ENCODE results near the gene CAMK1.

The CAMK1 gene

GRCh38 chr3:9804996-9805395 is 35.2 kb upstream of the CAMK1 start:
- Mint-ChIP-seq H3K4me1 (ENCODE audit: low read depth) (peaks cover 27% of the 10 kb centered on the region), H3K36me3 (ENCODE audit: low read depth) (peaks cover 48% of the 10 kb centered on the region), H3K27ac (no peak overlapping the region), H3K9me3 (no peaks in the 10 kb centered on the region), H3K27me3 (ENCODE audit: low read depth) (no peaks in the 10 kb centered on the region), H3K4me3 (no peak overlapping the region)

GRCh38 chr3:9803494-9803893 is 33.7 kb upstream of the CAMK1 start:
- Mint-ChIP-seq H3K27ac (peak overlapping the region; percentile 38), H3K27me3 (ENCODE audit: low read depth) (no peaks in the 10 kb centered on the region), H3K4me3 (no peak overlapping the region), H3K4me1 (ENCODE audit: low read depth) (peaks cover 16% of the 10 kb centered on the region), H3K36me3 (ENCODE audit: low read depth) (peaks cover 49% of the 10 kb centered on the region), H3K9me3 (no peaks in the 10 kb centered on the region)

- H3K9me3 Mint-ChIP-seq = no peaks in the 10 kb centered on the region
- H3K4me1 Mint-ChIP-seq (ENCODE audit: low read depth) = peaks cover 19% of the 10 kb centered on the region
- H3K36me3 Mint-ChIP-seq (ENCODE audit: low read depth) = peaks cover 55% of the 10 kb centered on the region
- H3K27ac Mint-ChIP-seq = no peak overlapping the region
- no peak overlapping the region for H3K4me3 Mint-ChIP-seq
- H3K27me3 Mint-ChIP-seq (ENCODE audit: low read depth) = no peaks in the 10 kb centered on the region
Measured at GRCh38 chr3:9800529-9800928, 30.8 kb upstream of the CAMK1 start.

GRCh38 chr3:9797196-9797945 is 27.6 kb upstream of the CAMK1 start:
- Mint-ChIP-seq H3K36me3 (ENCODE audit: low read depth) (peaks cover 47% of the 10 kb centered on the region), H3K27ac (no peak overlapping the region), H3K9me3 (no peaks in the 10 kb centered on the region), H3K4me1 (ENCODE audit: low read depth) (peaks cover 25% of the 10 kb centered on the region), H3K27me3 (ENCODE audit: low read depth) (no peaks in the 10 kb centered on the region), H3K4me3 (no peak overlapping the region)

- Mint-ChIP-seq H3K27ac (peak overlapping the region; percentile 43), H3K4me1 (ENCODE audit: low read depth) (peaks cover 41% of the 10 kb centered on the region), H3K9me3 (no peaks in the 10 kb centered on the region), H3K27me3 (ENCODE audit: low read depth) (no peaks in the 10 kb centered on the region), H3K4me3 (peak overlapping the region; percentile 59), H3K36me3 (ENCODE audit: low read depth) (peaks cover 49% of the 10 kb centered on the region)
Measured at GRCh38 chr3:9795207-9795606, 25.5 kb upstream of the CAMK1 start.

GRCh38 chr3:9794400-9794799 is 24.7 kb upstream of the CAMK1 start:
- Mint-ChIP-seq H3K27me3 (ENCODE audit: low read depth) (no peaks in the 10 kb centered on the region), H3K27ac (peak overlapping the region; percentile 47), H3K36me3 (ENCODE audit: low read depth) (peaks cover 49% of the 10 kb centered on the region), H3K9me3 (no peaks in the 10 kb centered on the region), H3K4me3 (peak overlapping the region; percentile 99), H3K4me1 (ENCODE audit: low read depth) (peaks cover 43% of the 10 kb centered on the region)

GRCh38 chr3:9793161-9793781 is 23.5 kb upstream of the CAMK1 start:
- Mint-ChIP-seq H3K4me1 (ENCODE audit: low read depth) (peaks cover 45% of the 10 kb centered on the region), H3K36me3 (ENCODE audit: low read depth) (peaks cover 53% of the 10 kb centered on the region), H3K4me3 (peak overlapping the region; percentile 99), H3K27me3 (ENCODE audit: low read depth) (no peaks in the 10 kb centered on the region), H3K27ac (peak overlapping the region; percentile 99), H3K9me3 (no peaks in the 10 kb centered on the region)

- H3K36me3 Mint-ChIP-seq (ENCODE audit: low read depth) = peaks cover 51% of the 10 kb centered on the region
- H3K27ac Mint-ChIP-seq = peak within 1 kb of the TSS; percentile 99
- H3K4me3 Mint-ChIP-seq = peak within 1 kb of the TSS; percentile 99
- no peaks in the 10 kb centered on the region for H3K9me3 Mint-ChIP-seq
- no peaks in the 10 kb centered on the region for H3K27me3 Mint-ChIP-seq (ENCODE audit: low read depth)
- peaks cover 47% of the 10 kb centered on the region for H3K4me1 Mint-ChIP-seq (ENCODE audit: low read depth)
Measured at GRCh38 chr3:9792405-9793160, 22.8 kb upstream of the CAMK1 start, which contains the start of the genes ARPC4 and TADA3. Gene ARPC4 (plus strand): TSS chr3:9793082. CDS start chr3:9793122, 40 bp downstream. Gene TADA3 (minus strand): TSS chr3:9792473. CDS start chr3:9791466, 1,007 bp downstream.

- Mint-ChIP-seq H3K4me3 (peak overlapping the region; percentile 99), H3K27me3 (ENCODE audit: low read depth) (no peaks in the 10 kb centered on the region), H3K36me3 (ENCODE audit: low read depth) (peaks cover 50% of the 10 kb centered on the region), H3K27ac (peak overlapping the region; percentile 99), H3K9me3 (no peaks in the 10 kb centered on the region), H3K4me1 (ENCODE audit: low read depth) (peaks cover 45% of the 10 kb centered on the region)
Measured at GRCh38 chr3:9791790-9792404, 22.1 kb upstream of the CAMK1 start.

- Mint-ChIP-seq H3K36me3 (ENCODE audit: low read depth) (peaks cover 56% of the 10 kb centered on the region), H3K27ac (no peak overlapping the region), H3K27me3 (ENCODE audit: low read depth) (no peaks in the 10 kb centered on the region), H3K9me3 (no peaks in the 10 kb centered on the region), H3K4me1 (ENCODE audit: low read depth) (peaks cover 42% of the 10 kb centered on the region), H3K4me3 (peak overlapping the region; percentile 99)
Measured at GRCh38 chr3:9791127-9791526, 21.4 kb upstream of the CAMK1 start.

GRCh38 chr3:9787714-9788113 is 18.0 kb upstream of the CAMK1 start:
- peaks cover 55% of the 10 kb centered on the region for H3K36me3 Mint-ChIP-seq (ENCODE audit: low read depth)
- no peak overlapping the region for H3K4me3 Mint-ChIP-seq
- H3K4me1 Mint-ChIP-seq (ENCODE audit: low read depth) = peaks cover 29% of the 10 kb centered on the region
- H3K27ac Mint-ChIP-seq = peak overlapping the region; percentile 60
- H3K27me3 Mint-ChIP-seq (ENCODE audit: low read depth) = no peaks in the 10 kb centered on the region
- no peaks in the 10 kb centered on the region for H3K9me3 Mint-ChIP-seq

GRCh38 chr3:9786825-9787669 is 17.3 kb upstream of the CAMK1 start:
- Mint-ChIP-seq H3K27me3 (ENCODE audit: low read depth) (no peaks in the 10 kb centered on the region), H3K36me3 (ENCODE audit: low read depth) (peaks cover 60% of the 10 kb centered on the region), H3K4me1 (ENCODE audit: low read depth) (peaks cover 33% of the 10 kb centered on the region), H3K9me3 (no peaks in the 10 kb centered on the region), H3K27ac (peak overlapping the region; percentile 60), H3K4me3 (no peak overlapping the region)

- Mint-ChIP-seq H3K36me3 (ENCODE audit: low read depth) (peaks cover 59% of the 10 kb centered on the region), H3K4me1 (ENCODE audit: low read depth) (peaks cover 31% of the 10 kb centered on the region), H3K9me3 (no peaks in the 10 kb centered on the region), H3K4me3 (no peak overlapping the region), H3K27ac (no peak overlapping the region), H3K27me3 (ENCODE audit: low read depth) (no peaks in the 10 kb centered on the region)
Measured at GRCh38 chr3:9786209-9786739, 16.5 kb upstream of the CAMK1 start.
